WTC11 (cell line): ENCODE results near the gene SLC25A11. TPM values are rescaled to one million over a fixed set of nuclear protein-coding genes. Genes with fewer than 3 reads are reported as not detected.

ENCODE experiments used
- ATAC-seq: fragments of 200-7000 bp; cut with Tn5 transposase; 2 replicates; pipeline ENCODE4 v1.10.0; 2021; ENCODE audit warnings: mild to moderate bottlenecking, moderate library complexity
- CTCF ChIA-PET: fragments of 300-600 bp; sonication (Branson Sonifier 250); formaldehyde crosslinking; loops from one replicate; lab custom pipeline; 2021; ENCODE audit warnings: antibody characterized with exemption; lab: Charles Lee
- POLR2A ChIA-PET: fragments of 350-600 bp; sonication (Branson Sonifier 250); formaldehyde crosslinking; loops from one replicate; lab custom pipeline; 2021; ENCODE audit warnings: antibody characterized with exemption; lab: Charles Lee
- DNase-seq: peaks from one replicate; pipeline ENCODE4 v3.0.0; 2021; ENCODE audit warnings: low spot score
- H3K27ac Mint-ChIP-seq: 2 replicates; pipeline ENCODE4 v1.8.0; 2021; ENCODE audit warnings: mixed read lengths
- H3K27me3 Mint-ChIP-seq: 2 replicates; pipeline ENCODE4 v1.8.0; 2021; ENCODE audit warnings: low read depth, mild to moderate bottlenecking, moderate library complexity, mixed read lengths
- H3K36me3 Mint-ChIP-seq: 2 replicates; pipeline ENCODE4 v1.8.0; 2021; ENCODE audit warnings: mixed read lengths
- H3K4me1 Mint-ChIP-seq: 2 replicates; pipeline ENCODE4 v1.8.0; 2022; ENCODE audit warnings: mixed read lengths
- H3K4me3 Mint-ChIP-seq: 2 replicates; pipeline ENCODE4 v1.8.0; 2021; ENCODE audit warnings: mild to moderate bottlenecking, moderate library complexity, mixed read lengths
- H3K9me3 Mint-ChIP-seq: 2 replicates; pipeline ENCODE4 v1.8.0; 2021; ENCODE audit warnings: mixed read lengths
- ATF1 ChIP-seq: sonication (generic); formaldehyde crosslinking; IDR thresholded peaks from 2 replicates; pipeline ENCODE4 v1.8.1; 2023; ENCODE audit warnings: mild to moderate bottlenecking, moderate library complexity, missing genetic modification reagents
- ATF2 ChIP-seq: sonication (generic); formaldehyde crosslinking; IDR thresholded peaks from 2 replicates; pipeline ENCODE4 v1.8.1; 2022; ENCODE audit warnings: low read depth, missing genetic modification reagents, borderline replicate concordance
- CBFB ChIP-seq: sonication (generic); formaldehyde crosslinking; IDR thresholded peaks from 2 replicates; pipeline ENCODE4 v1.8.1; 2022; ENCODE audit warnings: mild to moderate bottlenecking, low read depth, missing genetic modification reagents
- FOXK1 ChIP-seq: sonication (generic); formaldehyde crosslinking; IDR thresholded peaks from 2 replicates; pipeline ENCODE4 v1.8.0; 2022; ENCODE audit warnings: mild to moderate bottlenecking, moderate library complexity, missing genetic modification reagents
- KAT7 ChIP-seq: sonication (generic); formaldehyde crosslinking; IDR thresholded peaks from 2 replicates; pipeline ENCODE4 v1.8.1; 2023; ENCODE audit warnings: missing genetic modification reagents, mild to moderate bottlenecking, borderline replicate concordance
- MAX ChIP-seq: sonication (generic); formaldehyde crosslinking; IDR thresholded peaks from 2 replicates; pipeline ENCODE4 v1.8.0; 2022; ENCODE audit warnings: mild to moderate bottlenecking, missing genetic modification reagents
- MXD4 ChIP-seq: fragments of 250-450 bp; sonication (Bioruptor Pico); IDR thresholded peaks from 2 replicates; pipeline ENCODE4 v1.8.0; 2021; ENCODE audit warnings: mild to moderate bottlenecking, moderate library complexity, borderline replicate concordance
- NFYB ChIP-seq: sonication (generic); formaldehyde crosslinking; conservative IDR thresholded peaks from 2 replicates; pipeline ENCODE4 v1.8.0; 2022; ENCODE audit warnings: low read depth, missing genetic modification reagents
- NR2C2 ChIP-seq: sonication (generic); formaldehyde crosslinking; IDR thresholded peaks from 2 replicates; pipeline ENCODE4 v1.8.0; 2022; ENCODE audit warnings: mild to moderate bottlenecking, missing genetic modification reagents
- RELA ChIP-seq: sonication (generic); formaldehyde crosslinking; IDR thresholded peaks from 2 replicates; pipeline ENCODE4 v1.8.1; 2022; ENCODE audit warnings: missing genetic modification reagents, mild to moderate bottlenecking, borderline replicate concordance
- SMAD3 ChIP-seq: sonication (generic); formaldehyde crosslinking; IDR thresholded peaks from 2 replicates; pipeline ENCODE4 v1.8.0; 2022; ENCODE audit warnings: missing genetic modification reagents, mild to moderate bottlenecking, borderline replicate concordance
- STAT6 ChIP-seq: sonication (generic); formaldehyde crosslinking; conservative IDR thresholded peaks from 2 replicates; pipeline ENCODE4 v1.8.1; 2023; ENCODE audit warnings: mild to moderate bottlenecking, low read depth, missing genetic modification reagents, moderate library complexity
- TEAD4 ChIP-seq: sonication (generic); formaldehyde crosslinking; IDR thresholded peaks from 2 replicates; pipeline ENCODE4 v1.8.0; 2022; ENCODE audit warnings: mild to moderate bottlenecking, missing genetic modification reagents
- ZBTB21 ChIP-seq: sonication (generic); formaldehyde crosslinking; IDR thresholded peaks from 2 replicates; pipeline ENCODE4 v1.8.1; 2023; ENCODE audit warnings: mild to moderate bottlenecking, missing genetic modification reagents, borderline replicate concordance
- ZNF232 ChIP-seq: sonication (generic); formaldehyde crosslinking; IDR thresholded peaks from 2 replicates; pipeline ENCODE4 v1.8.0; 2022; ENCODE audit warnings: mild to moderate bottlenecking, missing genetic modification reagents
- ZNF396 ChIP-seq: fragments of 250-450 bp; sonication (Bioruptor Pico); IDR thresholded peaks from 2 replicates; pipeline ENCODE4 v1.8.0; 2021; ENCODE audit warnings: mild to moderate bottlenecking, moderate library complexity, borderline replicate concordance
- ZNF423 ChIP-seq: fragments of 250-450 bp; sonication (Bioruptor Pico); IDR thresholded peaks from 2 replicates; pipeline ENCODE4 v2.1.2; 2022; ENCODE audit warnings: mild to moderate bottlenecking, moderate library complexity
- ZNF532 ChIP-seq: fragments of 250-450 bp; sonication (Bioruptor Pico); IDR thresholded peaks from 2 replicates; pipeline ENCODE4 v1.9.0; 2021; ENCODE audit warnings: mild to moderate bottlenecking, borderline replicate concordance
- ZNF671 ChIP-seq: fragments of 250-450 bp; sonication (Bioruptor Pico); IDR thresholded peaks from 2 replicates; pipeline ENCODE4 v1.8.0; 2021; ENCODE audit warnings: mild to moderate bottlenecking
- total RNA-seq: library from RNA; stranded (reverse); gene quantifications from 3 replicates; pipeline ENCODE4 v1.2.3, GENCODE V29; 2021
- TF ChIP-seq, protein P1 (sequence below): fragments of 250-450 bp; sonication (Bioruptor Pico); IDR thresholded peaks from 2 replicates; pipeline ENCODE4 v2.1.2; 2022; ENCODE audit warnings: mild to moderate bottlenecking, moderate library complexity
- TF ChIP-seq, protein P2 (sequence below): sonication (generic); formaldehyde crosslinking; IDR thresholded peaks from 2 replicates; pipeline ENCODE4 v1.8.0; 2023; ENCODE audit warnings: mild to moderate bottlenecking, missing genetic modification reagents

The SLC25A11 gene
- total RNA-seq, 1 experiment from 2014 or later: 73.7 TPM

GRCh38 chr17:4945176-4945943 lies 5.5 kb upstream of the SLC25A11 start:
- ATAC-seq (peak; percentile 5), DNase-seq (no peak)
- H3K36me3 Mint-ChIP-seq: peaks cover 43% of the 10 kb centered on the region
- peaks cover 34% of the 10 kb centered on the region for H3K4me1 Mint-ChIP-seq
- POLR2A ChIA-PET: interaction anchor here (0.6 to 3.5 kb wide), 7 partner anchors 13 to 151 kb away, joined by 3 to 45 read pairs (median 4); partner anchors contain the start of gene SPAG7
- H3K4me3 Mint-ChIP-seq: peak overlapping the region; percentile 91
- CTCF ChIA-PET: interaction anchor here (1.5 kb wide), 1 partner anchor 36 kb away, joined by 4 read pairs; no protein-coding TSS in a partner anchor
- no peaks in the 10 kb centered on the region for H3K27me3 Mint-ChIP-seq
- H3K9me3 Mint-ChIP-seq: no peaks in the 10 kb centered on the region
- H3K27ac Mint-ChIP-seq: peak overlapping the region; percentile 90
- TF ChIP-seq, protein P1, sequence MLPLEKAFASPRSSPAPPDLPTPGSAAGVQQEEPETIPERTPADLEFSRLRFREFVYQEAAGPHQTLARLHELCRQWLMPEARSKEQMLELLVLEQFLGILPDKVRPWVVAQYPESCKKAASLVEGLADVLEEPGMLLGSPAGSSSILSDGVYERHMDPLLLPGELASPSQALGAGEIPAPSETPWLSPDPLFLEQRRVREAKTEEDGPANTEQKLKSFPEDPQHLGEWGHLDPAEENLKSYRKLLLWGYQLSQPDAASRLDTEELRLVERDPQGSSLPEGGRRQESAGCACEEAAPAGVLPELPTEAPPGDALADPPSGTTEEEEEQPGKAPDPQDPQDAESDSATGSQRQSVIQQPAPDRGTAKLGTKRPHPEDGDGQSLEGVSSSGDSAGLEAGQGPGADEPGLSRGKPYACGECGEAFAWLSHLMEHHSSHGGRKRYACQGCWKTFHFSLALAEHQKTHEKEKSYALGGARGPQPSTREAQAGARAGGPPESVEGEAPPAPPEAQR (CRISPR knock-in tag): no peak
- TF ChIP-seq SMAD3 (CRISPR knock-in tag) (no peak), ZNF232 (CRISPR knock-in tag) (0 out of 2 replicates have a peak, but pooled peaks have one; percentile 11), ATF1 (CRISPR knock-in tag) (no peak), ZNF671 (0 out of 2 replicates have a peak, but pooled peaks have one; percentile 49), RELA (CRISPR knock-in tag) (no peak), CBFB (CRISPR knock-in tag) (no peak), ZBTB21 (CRISPR knock-in tag) (0 out of 2 replicates have a peak, but pooled peaks have one; percentile 15), MXD4 (CRISPR knock-in tag) (no peak), TEAD4 (CRISPR knock-in tag) (no peak), ATF2 (CRISPR knock-in tag) (no peak), ZNF423 (CRISPR knock-in tag) (no peak), NFYB (CRISPR knock-in tag) (no peak), ZNF532 (CRISPR knock-in tag) (no peak; the same call in 1 of the 2 replicates), STAT6 (CRISPR knock-in tag) (no peak), NR2C2 (CRISPR knock-in tag) (no peak), ZNF396 (CRISPR knock-in tag) (no peak), KAT7 (no peak), FOXK1 (no peak; the same call in 1 of the 2 replicates), MAX (CRISPR knock-in tag) (no peak)
- TF ChIP-seq, protein P2, sequence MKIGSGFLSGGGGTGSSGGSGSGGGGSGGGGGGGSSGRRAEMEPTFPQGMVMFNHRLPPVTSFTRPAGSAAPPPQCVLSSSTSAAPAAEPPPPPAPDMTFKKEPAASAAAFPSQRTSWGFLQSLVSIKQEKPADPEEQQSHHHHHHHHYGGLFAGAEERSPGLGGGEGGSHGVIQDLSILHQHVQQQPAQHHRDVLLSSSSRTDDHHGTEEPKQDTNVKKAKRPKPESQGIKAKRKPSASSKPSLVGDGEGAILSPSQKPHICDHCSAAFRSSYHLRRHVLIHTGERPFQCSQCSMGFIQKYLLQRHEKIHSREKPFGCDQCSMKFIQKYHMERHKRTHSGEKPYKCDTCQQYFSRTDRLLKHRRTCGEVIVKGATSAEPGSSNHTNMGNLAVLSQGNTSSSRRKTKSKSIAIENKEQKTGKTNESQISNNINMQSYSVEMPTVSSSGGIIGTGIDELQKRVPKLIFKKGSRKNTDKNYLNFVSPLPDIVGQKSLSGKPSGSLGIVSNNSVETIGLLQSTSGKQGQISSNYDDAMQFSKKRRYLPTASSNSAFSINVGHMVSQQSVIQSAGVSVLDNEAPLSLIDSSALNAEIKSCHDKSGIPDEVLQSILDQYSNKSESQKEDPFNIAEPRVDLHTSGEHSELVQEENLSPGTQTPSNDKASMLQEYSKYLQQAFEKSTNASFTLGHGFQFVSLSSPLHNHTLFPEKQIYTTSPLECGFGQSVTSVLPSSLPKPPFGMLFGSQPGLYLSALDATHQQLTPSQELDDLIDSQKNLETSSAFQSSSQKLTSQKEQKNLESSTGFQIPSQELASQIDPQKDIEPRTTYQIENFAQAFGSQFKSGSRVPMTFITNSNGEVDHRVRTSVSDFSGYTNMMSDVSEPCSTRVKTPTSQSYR: 0 out of 2 replicates have a peak, but pooled peaks have one; percentile 32
